NCI-H187 (cell line): ENCODE measurements around the gene TOR2A.
"Not testable (repeated sequence)": the region's sequence is repeated elsewhere in the genome, so short reads cannot be mapped to it uniquely, and the experiment has no call there.

Experiments
- DNase-seq, 2 experiments: peaks; one replicate each; lab custom pipeline; 2025; lab: John Stamatoyannopoulos, UW

TOR2A gene

DNA sequence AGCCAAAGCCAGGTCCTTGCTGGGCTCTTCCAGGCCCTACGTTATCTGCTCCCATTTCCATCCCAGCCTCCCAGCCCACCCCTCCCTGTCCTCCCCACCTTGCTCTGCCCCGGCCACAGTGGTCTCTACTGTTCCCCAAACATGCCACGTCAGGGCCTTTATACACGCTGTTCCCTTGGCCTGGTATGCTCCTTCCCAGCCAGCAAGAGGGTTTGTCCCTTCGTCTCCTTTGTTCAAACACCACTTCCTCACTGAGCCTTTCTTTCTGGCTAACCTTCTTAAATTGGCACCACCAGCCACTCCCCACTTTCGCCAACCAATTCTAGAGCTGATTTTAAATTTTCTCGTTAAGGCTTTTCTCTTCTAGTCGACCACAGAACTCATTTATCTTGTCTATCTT is 33.6 kb upstream of the TOR2A start:
- no peak for DNase-seq

DNA sequence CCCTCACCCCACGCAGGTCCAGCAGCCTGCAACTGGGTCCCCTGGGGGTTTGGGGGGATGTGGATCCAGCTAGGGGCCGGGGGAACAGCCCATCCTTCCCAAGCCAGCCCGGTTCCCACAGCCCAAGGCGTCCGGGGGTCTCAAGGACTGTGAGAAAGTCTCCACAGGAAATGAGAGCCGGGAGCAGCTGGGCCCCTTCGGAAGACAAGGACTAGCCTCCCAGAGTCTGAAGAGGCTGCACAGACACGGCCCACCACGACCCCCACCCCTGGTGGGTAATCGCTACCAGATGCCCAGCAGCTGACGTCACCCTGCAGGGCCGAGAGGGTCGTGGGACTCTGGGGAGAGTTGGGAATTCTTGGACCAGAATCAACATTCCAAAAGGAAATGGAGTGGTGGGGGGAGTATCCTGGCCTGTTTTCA is 32.8 kb upstream of the TOR2A start:
- DNase-seq, result no peak

DNA sequence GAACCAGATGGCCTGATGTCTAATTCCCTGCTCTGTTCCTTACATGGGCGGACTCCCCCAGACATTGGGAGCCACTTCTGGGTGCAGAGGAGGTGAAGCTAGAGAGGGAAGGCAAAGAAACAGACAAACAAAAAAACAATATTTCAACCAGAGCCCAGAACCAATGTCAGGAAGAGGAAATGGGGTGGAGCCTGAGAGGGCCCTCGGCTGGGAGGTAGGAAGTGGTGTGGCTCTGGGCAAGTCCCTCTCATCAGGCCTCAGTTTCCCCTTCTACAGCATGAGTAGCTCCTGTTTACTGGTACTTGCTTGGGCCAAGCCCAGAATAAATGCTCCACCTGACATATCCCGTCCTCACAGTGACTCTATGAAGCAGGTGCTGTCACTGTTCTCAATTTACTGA is 32.3 kb upstream of the TOR2A start:
- DNase-seq, result no peak

DNA sequence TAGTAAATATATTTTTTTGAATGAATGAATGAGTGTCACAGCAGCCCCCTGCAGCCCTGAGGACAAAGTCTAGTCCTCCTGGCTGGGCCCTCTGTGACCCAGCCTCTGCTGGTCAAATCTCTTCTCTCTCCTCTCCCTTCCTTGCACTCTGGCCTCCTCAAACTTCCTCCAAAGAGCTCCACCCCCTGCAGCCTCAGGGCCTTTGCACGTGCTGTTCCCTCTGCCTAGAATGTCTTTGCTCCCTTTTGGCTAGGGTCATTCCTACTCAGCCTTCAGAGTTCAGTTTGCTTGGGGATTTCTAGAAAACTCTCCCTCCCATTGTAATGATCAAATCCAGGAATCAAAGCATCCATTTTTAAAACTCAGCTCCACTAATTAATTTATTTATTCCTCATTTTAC is 30.3 kb upstream of the TOR2A start:
- DNase-seq, result no peak

DNA sequence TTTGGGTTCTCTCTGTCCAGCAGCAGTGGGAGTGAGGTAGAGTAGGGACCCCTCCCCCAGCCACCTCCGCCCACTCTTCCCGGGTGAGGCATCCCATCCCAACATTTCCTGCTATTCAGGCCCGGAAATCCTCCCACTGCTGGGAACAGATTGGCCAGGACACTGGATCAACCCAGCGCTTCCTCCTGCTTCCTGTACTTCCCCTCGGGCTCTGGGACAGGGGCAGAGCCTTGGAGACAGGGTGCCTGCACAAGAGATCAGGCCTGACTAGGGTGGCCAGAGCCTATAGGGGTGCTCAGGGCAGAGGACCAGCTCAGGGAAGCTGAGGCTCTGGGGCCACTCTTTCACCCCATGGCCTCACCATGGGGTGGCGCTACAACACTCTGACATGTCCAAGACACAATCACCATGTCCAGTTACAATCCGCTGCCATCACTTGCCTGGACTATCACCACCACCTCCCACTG is 28.9 kb upstream of the TOR2A start:
- DNase-seq, result no peak

DNA sequence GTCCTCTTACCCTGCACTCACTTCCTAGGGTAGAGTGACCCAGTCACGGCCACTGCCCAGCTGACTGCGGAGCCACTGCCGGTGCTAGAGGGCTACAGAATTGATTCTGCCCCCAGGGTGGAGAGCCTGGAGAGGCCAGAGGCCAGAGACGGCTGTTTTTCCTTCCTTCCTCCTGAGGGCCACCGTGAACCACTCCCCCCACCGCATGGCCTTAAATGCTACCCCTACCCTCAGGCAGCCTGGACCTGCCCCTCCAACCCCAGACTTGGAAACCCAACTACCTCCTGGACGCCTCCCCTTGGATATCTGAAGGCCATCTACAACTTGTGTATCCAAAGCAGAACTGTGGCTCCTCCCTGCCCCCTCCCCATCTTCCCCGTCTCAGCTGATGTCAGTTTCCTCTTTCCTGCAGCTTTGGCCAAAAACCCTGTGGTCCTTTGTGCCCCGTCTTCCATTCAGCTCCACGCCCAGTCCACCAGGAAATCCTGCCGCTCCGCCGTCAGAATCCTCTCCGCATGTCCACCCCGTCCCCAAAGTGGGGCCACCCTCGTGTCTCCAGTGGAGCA is 27.1 kb upstream of the TOR2A start:
- no peak for DNase-seq

DNA sequence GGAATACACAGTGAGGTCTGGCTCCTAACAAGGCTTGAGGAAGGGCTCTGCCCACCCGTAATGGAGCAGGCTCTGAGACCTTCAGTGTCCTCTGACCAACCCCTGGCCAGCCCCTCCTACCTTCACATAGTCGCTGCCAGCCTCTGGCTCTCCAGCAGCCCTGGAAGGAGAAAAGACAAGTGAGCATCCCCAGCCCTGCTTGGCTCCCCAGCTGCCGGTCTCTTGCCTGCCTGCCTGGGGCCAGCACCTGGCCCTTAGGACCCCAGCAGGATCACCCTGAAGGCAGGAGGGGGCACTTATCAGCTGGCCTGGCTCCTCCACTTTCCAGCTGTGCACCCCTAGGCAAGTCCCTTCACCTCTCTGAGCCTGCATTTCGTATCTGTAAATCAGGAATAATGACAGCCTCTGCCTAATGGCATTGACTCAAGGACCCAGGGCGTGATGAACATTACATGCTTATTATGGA is 26.4 kb upstream of the TOR2A start:
- no peak for DNase-seq

DNA sequence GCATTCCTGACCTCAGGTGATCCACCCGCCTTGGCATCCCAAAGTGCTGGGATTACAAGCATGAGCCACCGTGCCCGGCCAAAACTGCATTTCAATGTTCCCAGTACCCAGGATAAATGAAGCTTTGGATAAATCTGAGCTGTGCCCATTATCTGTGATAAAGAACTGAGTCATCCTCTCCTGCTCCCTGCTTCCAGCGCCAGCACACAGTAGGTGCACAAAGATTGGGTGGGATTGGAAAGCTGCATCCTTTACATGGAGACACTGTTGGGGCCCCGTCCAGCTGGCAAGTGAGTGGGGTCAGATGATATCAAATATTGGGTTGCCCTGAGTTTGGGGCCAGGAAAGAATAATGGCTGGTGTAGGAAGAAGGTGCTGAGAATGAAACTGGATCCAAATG is 26.0 kb upstream of the TOR2A start:
- no peak for DNase-seq

DNA sequence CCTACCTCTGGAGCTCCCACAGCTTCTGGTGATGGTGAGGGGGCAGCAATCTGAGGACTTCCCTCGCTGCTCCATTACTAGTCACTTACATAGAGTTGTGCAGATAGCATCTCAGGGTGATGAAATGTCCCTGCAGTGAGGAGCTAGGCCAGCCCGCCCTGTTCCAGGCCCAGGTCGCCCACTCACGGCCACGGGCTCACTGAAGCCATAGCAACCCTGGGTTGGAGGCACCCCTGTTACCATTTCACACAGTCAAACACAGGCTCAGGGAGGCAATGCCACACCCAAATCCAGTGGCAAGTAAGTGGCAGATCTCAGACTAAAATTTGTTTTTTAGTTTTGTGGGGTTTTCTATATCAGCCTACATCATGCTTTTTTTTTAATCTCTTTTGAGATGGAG is 23.7 kb upstream of the TOR2A start:
- no peak for DNase-seq

DNA sequence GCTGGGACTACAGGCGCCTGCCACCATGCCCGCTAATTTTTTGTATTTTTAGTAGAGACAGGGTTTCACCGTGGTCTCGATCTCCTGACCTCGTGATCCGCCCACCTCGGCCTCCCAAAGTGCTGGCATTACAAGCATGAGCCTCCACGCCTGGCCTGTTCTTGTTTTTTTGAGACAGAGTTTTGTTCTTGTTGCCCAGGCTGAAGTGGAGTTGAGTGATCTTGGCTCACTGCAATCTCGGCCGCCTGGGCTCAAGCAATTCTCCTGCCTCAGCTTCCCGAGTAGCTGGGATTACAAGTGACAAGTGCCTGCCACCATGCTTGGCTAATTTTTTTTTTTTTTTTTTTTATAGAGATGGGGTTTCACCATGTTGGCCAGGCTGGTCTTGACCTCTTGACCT is 21.7 kb upstream of the TOR2A start:
- not testable (repeated sequence) for DNase-seq

DNA sequence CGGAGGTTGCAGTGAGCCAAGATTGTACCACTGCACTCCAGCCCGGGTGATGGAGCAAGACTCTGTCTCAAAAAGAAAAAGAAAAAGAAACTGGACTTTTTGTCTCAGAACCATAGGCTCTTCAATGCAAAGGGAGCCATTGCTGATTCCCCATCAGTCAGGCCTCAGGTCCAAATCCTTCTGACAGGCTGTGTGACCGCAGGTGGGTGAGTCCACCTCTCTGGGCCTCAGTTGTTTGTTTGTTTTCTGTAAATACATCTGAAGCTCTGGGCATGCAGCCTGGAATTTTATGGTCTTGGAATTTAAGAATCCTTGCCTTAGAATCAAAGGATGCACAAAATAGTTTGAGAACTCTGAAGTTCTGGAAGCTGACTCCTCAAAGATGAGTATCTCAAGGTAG is 21.1 kb upstream of the TOR2A start:
- DNase-seq, result no peak

DNA sequence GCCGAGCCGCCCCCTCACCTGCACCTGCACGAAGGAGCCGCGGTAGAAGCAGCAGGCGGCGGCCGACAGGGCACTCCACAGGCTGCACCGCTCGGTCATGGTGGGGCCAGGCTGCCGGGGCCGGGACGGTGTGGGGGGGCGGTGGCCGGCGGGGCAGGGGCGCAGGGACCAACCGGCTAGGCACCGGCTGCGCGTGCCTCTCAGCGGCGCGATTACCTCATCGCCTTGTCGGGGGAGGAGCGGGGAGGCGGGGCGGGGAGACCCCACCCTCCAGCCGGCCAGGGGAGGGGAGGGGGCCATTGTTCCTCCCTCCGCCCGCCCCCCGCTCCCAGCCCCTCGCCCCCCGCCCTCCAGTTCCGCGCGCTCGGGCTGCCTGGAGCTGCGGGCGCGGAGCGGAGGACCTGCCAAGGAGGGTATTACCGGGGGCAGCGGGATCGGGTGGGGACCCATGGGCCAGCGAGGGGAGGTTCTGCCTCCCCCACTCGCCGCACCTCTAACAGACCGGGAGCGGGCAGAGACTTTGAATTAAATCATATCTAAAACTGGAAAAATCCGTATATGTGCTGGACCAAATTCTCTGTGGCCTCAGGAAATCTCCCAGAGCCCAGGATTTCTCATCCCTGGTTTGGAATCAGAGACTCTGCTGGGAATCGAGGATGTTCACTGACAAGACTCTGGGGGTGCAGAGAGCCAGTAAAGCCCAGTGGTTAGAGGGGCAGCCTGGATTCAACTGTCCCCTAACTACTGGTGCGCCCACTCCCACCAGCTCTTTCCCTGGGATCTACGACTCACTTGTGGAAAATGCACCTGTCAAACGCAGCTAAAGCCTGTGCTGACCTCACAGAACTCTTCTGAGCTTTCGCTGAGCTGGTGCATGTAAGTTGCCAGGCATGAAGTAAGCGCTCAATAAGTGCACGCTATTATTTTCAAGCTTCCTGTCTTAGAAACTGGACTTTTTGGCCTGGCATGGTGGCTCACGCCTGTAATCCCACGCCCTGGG is 20.3 kb upstream of the TOR2A start:
- DNase-seq, result no peak

DNA sequence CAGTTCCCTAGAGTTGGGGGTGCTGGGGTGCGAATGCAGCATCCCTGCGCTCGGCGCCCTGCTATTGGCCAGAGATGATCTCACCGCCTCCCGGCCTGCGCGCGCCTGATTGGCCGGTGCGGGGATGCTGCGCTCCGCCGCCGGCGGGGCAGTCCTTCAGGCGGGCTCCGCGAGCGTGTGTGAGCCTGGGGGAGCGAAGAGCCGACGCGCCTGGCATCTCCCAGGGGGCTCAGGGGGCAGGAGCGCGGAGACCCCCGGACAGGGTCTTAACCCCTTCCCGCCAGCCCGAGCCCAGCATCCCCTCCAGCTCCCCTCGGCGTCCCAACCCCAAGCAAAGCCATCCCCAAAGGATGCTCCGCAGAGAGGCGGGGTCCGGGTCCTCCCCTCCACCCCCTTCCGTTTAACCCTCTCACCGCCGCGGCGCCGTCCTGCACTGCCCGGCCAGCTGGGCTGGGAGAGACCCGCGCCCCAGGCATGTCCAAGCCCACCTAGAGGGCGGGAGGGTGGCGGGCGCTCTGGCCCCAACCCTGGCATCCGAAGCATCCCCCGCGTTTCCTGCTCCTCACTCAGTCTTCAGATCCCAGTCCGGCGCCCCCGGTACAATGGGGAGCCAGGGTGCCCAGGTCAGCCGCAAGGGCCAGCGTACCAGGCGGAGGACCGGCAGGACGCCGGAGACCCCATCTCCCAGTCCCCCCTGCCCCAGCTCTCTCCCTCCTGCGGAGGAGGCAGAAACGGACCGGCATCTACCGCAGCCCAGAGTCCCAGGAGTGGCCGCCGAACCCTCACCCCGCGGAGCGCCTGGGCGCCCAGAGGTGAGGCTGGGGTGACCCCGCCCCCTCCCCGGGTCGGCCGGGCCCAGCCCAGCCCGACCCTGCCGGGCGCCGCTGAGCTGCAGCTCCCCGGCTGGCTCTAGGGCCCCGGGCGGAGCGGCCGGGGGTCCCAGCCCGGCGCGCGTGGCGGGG is 19.3 kb upstream of the TOR2A start:
- DNase-seq, result no peak

DNA sequence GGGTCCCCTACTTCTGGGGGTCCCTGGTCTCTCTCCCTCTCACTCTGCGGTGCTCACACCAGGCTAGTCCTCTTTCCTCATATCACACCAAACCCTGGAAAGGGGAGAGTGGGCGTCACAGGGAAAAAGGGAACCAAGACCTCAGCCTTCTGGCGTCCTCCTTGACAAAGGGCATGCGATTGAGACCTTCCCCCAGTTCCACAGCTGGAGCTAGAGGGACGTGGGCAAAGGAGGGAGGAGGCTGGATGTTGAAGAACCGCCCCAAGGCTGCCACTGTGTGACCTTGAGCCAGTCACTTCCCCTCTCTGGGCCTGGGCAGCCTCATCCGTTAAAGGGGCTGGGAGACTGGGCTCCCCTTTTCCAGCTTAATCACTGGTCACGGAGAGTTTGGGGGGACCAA is 18.5 kb upstream of the TOR2A start:
- DNase-seq, result no peak

DNA sequence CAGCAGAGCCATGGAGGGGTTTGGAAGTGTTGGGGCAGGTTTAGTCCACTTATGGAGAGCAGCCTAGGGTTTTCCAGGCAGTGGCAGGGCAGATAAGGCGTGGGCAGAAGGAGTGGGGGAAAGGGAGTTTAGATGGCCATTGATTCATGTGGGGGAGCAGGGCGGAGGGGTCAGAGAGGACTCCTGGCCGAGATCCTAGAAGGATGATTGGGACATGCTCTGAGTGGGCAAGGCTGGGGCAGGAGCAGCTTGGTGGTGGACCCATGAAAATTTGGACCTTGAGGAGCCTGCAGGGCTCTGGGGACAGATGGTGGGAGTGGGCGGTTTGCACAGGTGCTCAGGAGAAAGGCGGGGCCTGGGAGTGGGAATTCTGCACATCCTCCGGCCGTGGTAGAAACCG is 18.1 kb upstream of the TOR2A start:
- DNase-seq, result no peak

DNA sequence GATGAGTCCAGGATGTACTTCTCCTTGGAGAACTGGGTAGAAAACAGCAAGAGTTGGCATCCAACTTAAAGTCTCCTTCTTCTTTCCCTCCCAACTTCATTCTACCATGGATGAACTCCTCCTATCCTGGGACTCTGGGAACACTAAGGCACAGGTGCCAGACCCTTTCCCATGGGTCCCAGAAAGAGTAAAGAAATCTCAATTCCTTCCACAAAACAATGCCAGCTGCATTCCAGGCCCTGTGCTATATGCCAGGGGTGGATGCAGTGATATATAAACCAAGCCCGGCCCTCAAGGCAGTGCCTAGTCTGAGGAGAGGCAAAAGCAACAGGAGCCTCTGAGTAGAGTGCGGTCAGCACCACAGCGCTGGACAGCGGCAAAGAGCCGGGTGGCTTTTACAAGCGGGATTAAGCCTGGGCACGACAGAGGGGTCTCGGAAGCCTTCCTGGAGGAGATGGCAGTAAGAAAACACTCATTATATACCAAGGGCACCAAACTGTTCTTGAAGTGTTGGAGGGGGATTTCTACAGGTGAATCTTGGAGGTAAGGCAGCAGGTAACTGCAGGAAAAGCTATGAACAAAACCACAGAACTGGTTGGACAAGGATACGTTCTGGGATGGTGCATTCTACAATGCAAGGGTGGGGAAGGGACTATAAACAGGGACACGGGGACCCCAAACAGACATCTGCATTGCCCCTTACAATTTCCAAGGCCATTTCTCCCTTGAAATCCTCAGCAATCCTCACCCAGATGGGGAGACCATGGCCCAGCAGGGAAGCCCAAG is 16.4 kb upstream of the TOR2A start:
- no peak for DNase-seq

DNA sequence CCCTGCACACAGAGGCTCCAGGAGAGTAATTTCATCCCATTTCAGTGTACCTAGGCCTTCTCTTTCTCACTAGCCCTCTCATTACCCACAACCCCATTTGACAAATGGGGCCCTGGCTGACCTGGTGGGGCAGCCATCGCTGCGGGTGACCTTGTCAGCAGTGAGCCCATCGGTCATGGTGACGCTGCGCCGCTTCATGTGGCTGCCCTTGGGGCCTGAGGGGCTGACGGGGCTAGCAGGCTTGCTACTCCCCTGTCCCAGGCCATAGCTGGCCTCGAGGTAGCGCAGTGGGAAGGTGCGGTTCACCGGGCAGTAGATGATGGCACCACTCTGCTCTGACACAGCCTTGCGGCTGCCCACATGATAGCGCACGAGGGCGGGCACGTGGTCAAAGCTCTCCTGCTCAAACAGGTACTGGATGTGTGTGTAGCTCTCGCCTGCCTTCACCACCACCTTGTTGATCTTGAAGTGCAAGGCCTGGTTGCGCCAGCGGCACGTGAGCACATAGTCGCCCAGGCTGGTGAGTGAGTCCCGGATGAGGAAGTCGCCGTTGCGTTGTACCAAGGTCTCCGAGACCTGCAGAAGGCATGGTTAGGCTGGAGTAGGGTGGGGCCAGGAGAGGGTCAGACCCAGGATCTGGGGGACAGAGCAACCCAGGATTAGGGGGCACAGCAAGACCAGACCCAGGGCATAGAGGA is 14.1 kb upstream of the TOR2A start:
- DNase-seq, result no peak

DNA sequence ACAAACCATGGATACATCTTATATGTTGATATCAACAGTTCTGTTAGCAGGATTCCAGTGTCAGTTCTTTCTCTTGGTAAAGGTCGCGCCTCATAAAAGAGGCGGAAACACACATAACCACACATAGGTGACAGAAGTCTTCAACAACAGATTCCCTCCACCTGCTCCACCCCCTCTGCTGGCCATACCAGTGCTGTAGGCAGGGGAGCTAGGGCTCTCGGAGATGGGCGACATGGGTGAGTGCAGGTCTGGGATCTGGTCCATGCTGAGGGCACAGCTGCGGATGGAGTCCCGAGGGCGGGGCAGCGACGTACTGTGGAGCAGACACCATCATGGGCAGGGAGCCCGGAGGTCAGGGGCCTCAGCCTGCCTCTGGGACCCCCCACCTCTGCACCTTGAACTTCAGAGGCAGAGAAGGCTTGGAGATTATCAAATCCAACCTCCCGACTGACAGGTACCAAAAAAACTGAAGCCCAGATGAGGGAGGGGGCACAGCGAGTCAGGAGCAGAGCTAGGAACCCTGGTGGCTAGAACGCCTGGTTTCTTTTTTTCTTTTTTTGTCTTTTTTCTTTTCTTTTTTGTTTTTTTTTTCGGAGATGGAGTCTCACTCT is 12.0 kb upstream of the TOR2A start:
- no peak for DNase-seq

DNA sequence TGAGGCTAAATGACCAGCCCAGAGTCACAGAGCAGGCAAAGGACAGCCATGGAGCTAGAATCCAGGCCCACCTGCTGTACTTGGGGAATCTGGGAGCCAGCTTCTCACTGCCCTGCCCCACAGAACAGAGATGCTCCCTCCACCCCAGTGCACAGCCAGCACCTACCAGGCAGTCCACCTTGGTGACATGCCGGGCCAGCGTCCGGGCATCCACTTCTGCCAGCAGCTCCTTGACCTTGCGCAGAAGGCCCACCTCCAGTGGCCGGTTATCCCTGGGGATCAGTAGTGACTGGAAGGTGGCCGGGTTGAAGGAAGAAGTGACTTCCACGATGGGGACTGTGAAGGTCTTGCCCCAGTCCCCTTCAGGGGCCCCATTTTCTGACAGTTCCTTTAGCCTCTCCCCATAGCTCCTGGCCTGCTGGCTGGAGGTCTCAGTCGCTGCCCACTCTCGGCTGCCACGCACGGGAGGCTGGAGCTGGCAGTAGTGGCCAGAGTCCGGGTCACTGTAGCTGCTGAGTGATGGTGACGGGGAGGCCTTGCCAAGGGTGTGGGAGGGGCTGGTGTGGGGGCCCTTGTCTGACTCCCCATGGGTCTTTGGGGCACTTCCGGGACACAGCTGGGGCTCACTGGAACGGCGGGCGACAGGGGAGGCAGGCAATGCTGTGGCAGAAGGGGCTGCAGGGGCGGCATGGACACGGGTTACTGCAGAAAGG is 9.5 kb upstream of the TOR2A start:
- no peak for DNase-seq
